H1 (cell line): Measurements from ENCODE around the gene MED29. TPM values are rescaled to one million over a fixed set of nuclear protein-coding genes. Genes with fewer than 3 reads are reported as not detected.

Experiments used
- ATF2 ChIP-seq: IDR thresholded peaks from 2 replicates; pipeline ENCODE4 v1.6.1; 2012; ENCODE audit warnings: low read length, inconsistent platforms
- BCL11A ChIP-seq, 2 experiments: IDR thresholded peaks; one replicate each; pipeline ENCODE4 v1.6.1; 2011; ENCODE audit warnings: low read depth in 2 of 2, low read length in 2 of 2, mild to moderate bottlenecking in 2 of 2
- BRCA1 ChIP-seq: IDR thresholded peaks from 2 replicates; pipeline ENCODE4 v1.6.1; 2012; ENCODE audit warnings: low read depth, low read length, improper control_type of control experiment
- CHD2 ChIP-seq: IDR thresholded peaks from 2 replicates; pipeline ENCODE4 v1.6.1; 2012; ENCODE audit warnings: low read length, improper control_type of control experiment
- CREB1 ChIP-seq: IDR thresholded peaks from 2 replicates; pipeline ENCODE4 v1.6.1; 2012; ENCODE audit warnings: inconsistent platforms
- CTBP2 ChIP-seq: IDR thresholded peaks from 2 replicates; pipeline ENCODE4 v1.7.0; 2011; ENCODE audit warnings: borderline replicate concordance, mild to moderate bottlenecking, moderate library complexity, mixed read lengths, low read length; ENCODE audit not compliant: insufficient read depth, insufficient read length
- EGR1 ChIP-seq: IDR thresholded peaks from 2 replicates; pipeline ENCODE4 v1.6.1; 2011; ENCODE audit warnings: low read depth, low read length, borderline replicate concordance
- EP300 ChIP-seq, 2 experiments: IDR thresholded peaks; 1 replicate in 1 of 2; 2 replicates in 1 of 2; pipeline ENCODE4 v1.6.1; 2011 to 2012; ENCODE audit warnings: low read depth in 2 of 2, low read length in 2 of 2, mild to moderate bottlenecking in 2 of 2, borderline replicate concordance in 1 of 2, inconsistent platforms in 1 of 2, moderate library complexity in 1 of 2
- EZH2 ChIP-seq: fragments of 200-600 bp; sonication (generic); IDR thresholded peaks from 2 replicates; pipeline ENCODE4 v1.7.1; 2012; ENCODE audit warnings: low read depth, mild to moderate bottlenecking, moderate library complexity, low read length, inconsistent platforms; ENCODE audit not compliant: severe bottlenecking
- JUND ChIP-seq: IDR thresholded peaks from 2 replicates; pipeline ENCODE4 v1.6.1; 2011; ENCODE audit warnings: mild to moderate bottlenecking, improper control_type of control experiment, low read length
- KDM4A ChIP-seq: IDR thresholded peaks from one replicate; pipeline ENCODE4 v1.7.1; 2012; ENCODE audit warnings: low read depth, mild to moderate bottlenecking, moderate library complexity, low read length, inconsistent platforms; ENCODE audit not compliant: severe bottlenecking
- KDM5A ChIP-seq: fragments of 200-600 bp; IDR thresholded peaks from 2 replicates; pipeline ENCODE4 v1.7.1; 2012; ENCODE audit warnings: mild to moderate bottlenecking, low read length, inconsistent platforms, mixed read lengths
- NRF1 ChIP-seq: IDR thresholded peaks from 2 replicates; pipeline ENCODE4 v1.6.1; 2011; ENCODE audit warnings: mild to moderate bottlenecking, low read depth, low read length, improper control_type of control experiment
- RNF2 ChIP-seq: fragments of 200-900, 300-1000 bp; sonication (generic); IDR thresholded peaks from 2 replicates; pipeline ENCODE4 v1.7.1; 2016; ENCODE audit warnings: borderline replicate concordance, low read depth, mild to moderate bottlenecking, antibody characterized with exemption, low read length; ENCODE audit not compliant: poor library complexity, severe bottlenecking; ENCODE audit errors: missing control alignments
- SP1 ChIP-seq: IDR thresholded peaks from 2 replicates; pipeline ENCODE4 v1.6.1; 2011; ENCODE audit warnings: low read depth, low read length
- SP4 ChIP-seq: IDR thresholded peaks from 2 replicates; pipeline ENCODE4 v1.6.1; 2012; ENCODE audit warnings: low read length, inconsistent platforms
- SRF ChIP-seq: IDR thresholded peaks from 2 replicates; pipeline ENCODE4 v1.6.1; 2011; ENCODE audit warnings: mild to moderate bottlenecking, low read depth, low read length, moderate library complexity
- TAF1 ChIP-seq: IDR thresholded peaks from 2 replicates; pipeline ENCODE4 v1.6.1; 2011; ENCODE audit warnings: mild to moderate bottlenecking, low read depth, low read length
- TBP ChIP-seq: IDR thresholded peaks from 2 replicates; pipeline ENCODE4 v1.6.1; 2011; ENCODE audit warnings: low read depth, low read length, improper control_type of control experiment
- TCF12 ChIP-seq: IDR thresholded peaks from 2 replicates; pipeline ENCODE4 v1.6.1; 2011; ENCODE audit warnings: low read depth, mild to moderate bottlenecking, low read length
- polyA plus RNA-seq, 7 experiments: library from polyadenylated mRNA; depleted of rRNA in 3 of 7; stranded (reverse) in 5 of 7; unstranded in 2 of 7; fragments of >200 nt in 5 of 7; fragments of 200-250 nt in 2 of 7; gene quantifications; 1 replicate in 5 of 7; 2 replicates in 1 of 7; 4 replicates in 1 of 7; pipeline versions ENCODE4 v1.2.1 to v1.2.3, GENCODE V29; 2011 to 2013; ENCODE audit warnings: missing spikeins in 2 of 7, mixed read lengths in 2 of 7
- total RNA-seq: library from RNA; stranded (reverse); fragmentation: NEBNext Ultra II Directional; extraction: Animal tissue kit (Norgen Biotek cat#: 25700); gene quantifications from 2 replicates; pipeline ENCODE4 v1.2.1, GENCODE V29; 2021

The MED29 gene
- total and polyA plus RNA-seq, 2 of the 8 experiments (the other 6 are each of a cell fraction or from before 2014, with no cell fraction given), result 31.1 to 52.5 TPM

GRCh38 chr19:39406656-39407409 lies 15.7 kb downstream of the MED29 start, which contains the start of gene ZFP36 (continued):
- TF ChIP-seq CTBP2 (no peak), SRF (no peak), CHD2 (no peak), BRCA1 (no peak), NRF1 (no peak), TBP (peak; percentile 93), CREB1 (no peak), KDM4A (peak; percentile 77), SP1 (0 out of 2 replicates have a peak, but pooled peaks have one; percentile 34), BCL11A (IDR thresholded peaks at IDR 0.05; ENCODE audit: low read depth in 2 of 2, low read length in 2 of 2) (no peak), TCF12 (no peak), RNF2 (no peak), EZH2 (no peak), ATF2 (no peak), TAF1 (peak; percentile 82), KDM5A (0 out of 2 replicates have a peak, but pooled peaks have one; percentile 25), EP300 (IDR thresholded peaks at IDR 0.05; ENCODE audit: borderline replicate concordance in 1 of 2, low read depth in 2 of 2, low read length in 2 of 2) (no peak), JUND (no peak), EGR1 (no peak), SP4 (no peak)
